HTERT RPE-1 (cell line): ENCODE measurements around the gene NCAM2.

Experiments used
- in situ Hi-C: fragments of 300-500 bp; cut with MboI; formaldehyde crosslinking; loops from 4 replicates; pipeline ENCODE4 v1.14.3; 2020; ENCODE audit warnings: low sequenced_read_pairs

Gene NCAM2

DNA sequence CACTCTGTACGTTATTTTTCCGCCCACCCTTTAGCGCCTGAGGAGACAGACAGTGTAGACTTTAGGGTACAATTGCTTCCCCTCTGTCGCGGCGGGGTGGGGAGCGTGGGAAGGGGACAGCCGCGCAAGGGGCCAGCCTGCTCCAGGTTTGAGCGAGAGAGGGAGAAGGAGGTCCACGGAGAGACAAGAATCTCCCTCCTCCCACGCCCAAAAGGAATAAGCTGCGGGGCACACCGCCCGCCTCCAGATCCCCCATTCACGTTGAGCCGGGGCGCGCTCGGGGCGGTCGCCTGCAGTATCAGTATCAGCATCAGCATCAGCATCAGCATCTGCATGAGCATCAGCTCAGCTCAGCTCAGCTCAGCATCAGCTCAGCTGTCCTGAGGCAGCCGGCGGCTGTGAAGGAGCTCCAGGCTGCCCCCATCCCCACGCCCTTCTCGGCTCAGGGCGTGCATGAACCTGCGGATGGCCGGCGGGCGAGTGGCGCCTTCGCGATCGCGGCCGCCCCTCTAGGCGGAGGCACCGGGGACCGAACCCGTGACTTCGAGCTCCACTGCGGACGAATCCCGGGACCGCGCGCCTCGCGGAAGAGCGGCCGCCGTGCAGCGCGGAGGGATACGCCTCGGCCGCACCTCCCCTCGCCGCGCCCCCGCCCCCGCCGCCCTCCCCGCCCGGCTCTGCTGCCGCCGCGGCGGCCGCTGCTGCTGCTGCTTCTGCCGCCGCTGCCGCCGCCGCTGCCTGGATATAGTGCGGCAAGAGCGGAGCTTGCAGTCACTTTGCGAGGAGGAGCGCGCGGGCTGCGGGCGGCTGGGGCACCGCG, at the start of gene NCAM2:
Gene NCAM2, plus strand, starts transcription at position 774 of the 820 bp plus-strand sequence.
- in situ Hi-C loops, result no loop called here

DNA sequence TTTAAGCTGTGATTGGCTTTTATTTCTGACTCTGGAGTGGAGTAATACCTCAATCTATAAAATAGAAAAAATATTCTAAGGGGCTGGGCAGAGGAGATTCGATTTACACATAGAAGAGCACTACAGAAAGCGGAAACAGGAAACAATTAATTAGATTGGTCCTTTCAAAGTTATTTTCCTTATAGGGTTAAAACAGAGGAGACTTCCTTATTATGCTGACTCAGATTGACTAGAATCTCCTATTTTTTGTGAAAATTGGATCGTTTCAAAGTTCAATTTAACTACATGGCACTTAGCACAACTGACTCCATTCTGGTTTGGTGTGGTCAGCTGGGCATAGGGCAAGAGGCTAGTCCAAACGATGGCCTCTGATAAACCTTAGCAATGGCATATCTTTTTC, 48.3 kb upstream of the NCAM2 start:
- in situ Hi-C loops, result no loop called here

DNA sequence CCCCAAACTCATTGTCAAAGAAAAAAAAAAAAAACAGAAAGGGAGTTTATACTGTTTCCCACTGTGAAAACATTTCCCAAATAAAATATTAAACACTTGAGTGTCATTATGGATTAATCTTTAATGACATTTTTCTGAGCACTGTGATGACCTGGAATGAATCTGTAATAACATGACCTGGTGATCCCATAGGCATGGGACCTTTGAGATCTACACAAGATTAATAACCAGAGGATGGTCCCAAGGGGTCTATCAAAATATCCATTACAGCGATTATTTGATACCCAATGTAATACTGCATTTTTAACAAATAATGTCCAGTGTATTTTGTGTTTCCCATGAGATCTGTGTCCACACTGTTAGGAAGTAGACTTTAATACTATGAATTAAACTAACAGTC, 32.4 kb upstream of the NCAM2 start:
- in situ Hi-C loops, result no loop called here

DNA sequence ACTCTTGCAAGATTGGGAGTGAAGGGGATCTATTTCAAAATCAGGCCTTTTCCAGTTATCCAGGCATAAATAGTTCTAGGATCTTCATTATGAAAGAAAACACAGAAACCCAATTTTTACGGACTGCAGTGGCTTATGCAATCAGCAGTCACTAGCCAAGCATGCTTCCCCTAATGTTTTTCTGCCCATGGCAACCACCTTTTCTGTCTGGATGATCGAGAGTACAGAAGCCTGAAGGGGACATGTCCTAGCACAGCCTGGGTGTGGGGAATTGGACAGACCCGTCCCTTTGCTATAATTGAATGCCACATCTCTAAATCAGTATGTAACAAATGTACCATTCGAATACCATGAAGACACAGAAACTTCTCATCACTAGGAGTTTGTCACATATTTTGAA, 29.8 kb upstream of the NCAM2 start:
- in situ Hi-C loops, result no loop called here

- in situ Hi-C loops, result no loop called here
These were observed 27.5 kb upstream of the NCAM2 start for GRCh38 chr21:20970691-20971090.

DNA sequence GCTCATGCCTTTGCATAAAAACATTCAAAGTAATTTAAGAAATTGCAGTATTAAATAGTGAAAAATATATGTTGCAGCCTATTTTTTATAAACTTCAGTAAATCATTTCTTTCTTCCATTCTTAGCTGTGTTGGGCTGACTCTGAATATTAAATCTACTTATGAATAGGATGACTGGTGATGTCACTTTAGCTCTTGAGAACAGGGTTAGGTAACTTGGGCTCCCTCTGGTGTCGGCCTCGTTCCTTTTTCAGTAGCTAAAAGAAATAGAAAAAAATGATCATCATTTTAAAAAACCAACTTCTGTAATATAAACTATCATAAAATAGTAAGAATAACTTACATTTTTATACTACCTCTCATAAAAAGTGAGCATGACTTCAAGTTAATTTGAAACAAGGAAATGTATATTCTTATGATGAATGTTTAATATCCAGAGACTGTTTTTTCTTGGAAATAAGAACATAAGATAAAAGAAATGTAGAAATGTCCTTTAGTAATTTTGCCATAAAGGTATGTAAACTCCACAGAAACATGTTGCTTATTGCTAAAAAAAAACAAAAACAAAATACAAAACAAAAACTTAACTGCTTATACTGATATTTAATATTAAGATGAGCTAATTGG, 26.8 kb upstream of the NCAM2 start:
- in situ Hi-C loops, result no loop called here

DNA sequence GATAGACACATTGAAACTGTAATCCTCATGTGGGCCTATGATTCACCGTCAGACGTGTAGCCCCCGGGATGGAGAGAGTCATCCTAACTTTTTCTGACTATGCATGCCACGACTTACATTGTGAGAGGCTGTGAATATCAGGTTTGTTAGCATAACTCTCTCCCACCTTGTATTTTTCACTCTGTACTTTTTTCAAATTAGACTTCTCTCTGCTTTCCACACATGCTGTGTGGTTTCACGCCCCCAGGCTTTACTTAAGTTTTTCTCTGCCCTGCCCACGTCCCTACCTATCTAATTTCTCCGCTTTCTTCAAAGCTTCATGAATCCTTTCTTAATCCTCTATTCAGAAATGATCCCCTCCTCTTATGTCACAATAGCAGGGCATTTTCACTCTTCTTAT, 3.4 kb upstream of the NCAM2 start:
- in situ Hi-C loops, result no loop called here

GRCh38 chr21:20996421-20997310, 1.5 kb upstream of the NCAM2 start:
- in situ Hi-C loops, result no loop called here

GRCh38 chr21:20997311-20997635, 936 bp upstream of the NCAM2 start:
- in situ Hi-C loops, result no loop called here

DNA sequence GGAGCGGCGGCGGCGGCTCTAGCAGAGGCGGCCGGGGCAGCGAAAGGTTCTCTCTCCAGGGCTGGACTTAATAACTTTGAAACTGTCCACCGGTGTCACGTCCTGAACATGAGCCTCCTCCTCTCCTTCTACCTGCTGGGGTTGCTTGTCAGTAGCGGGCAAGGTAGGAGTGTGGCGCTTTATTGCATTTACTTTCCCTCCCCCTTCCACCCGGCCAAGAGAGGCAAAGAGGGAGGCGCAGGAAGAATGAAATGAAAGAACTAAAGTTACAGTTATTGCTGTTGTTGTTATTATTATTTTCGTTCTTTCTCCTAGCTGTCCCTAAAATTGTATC, 214 bp downstream of the NCAM2 start:
- in situ Hi-C loops, result no loop called here

GRCh38 chr21:20998886-20999285, 677 bp downstream of the NCAM2 start:
- in situ Hi-C loops, result no loop called here

GRCh38 chr21:20999659-21000058, 1.4 kb downstream of the NCAM2 start:
- in situ Hi-C loops, result no loop called here

DNA sequence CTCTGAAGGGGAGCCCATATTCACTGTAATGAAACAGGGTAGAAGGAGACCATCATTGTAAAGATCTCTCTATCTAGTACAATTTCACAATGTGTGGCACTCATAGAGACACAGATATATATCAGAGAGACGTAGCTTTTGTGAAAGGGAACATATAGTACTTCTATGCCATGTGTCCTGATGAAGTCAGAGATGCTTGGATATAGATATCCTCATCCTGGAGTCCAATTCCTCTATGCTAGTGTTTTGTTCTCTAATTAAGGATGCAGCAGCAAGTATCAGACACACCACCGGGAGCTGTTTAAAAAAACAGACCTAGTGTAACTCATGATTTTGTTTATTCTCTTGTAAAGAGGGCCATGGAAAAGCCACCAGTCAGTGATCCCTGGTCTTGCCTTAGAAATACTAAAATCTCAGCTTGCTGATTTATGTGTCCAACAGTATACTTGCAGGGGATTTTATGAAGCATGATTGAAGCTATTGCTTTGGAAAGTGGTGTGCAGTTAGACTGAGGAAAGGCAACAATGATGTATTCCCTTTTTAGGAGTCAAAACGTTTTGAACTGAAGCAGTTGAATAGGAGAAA, 2.5 kb downstream of the NCAM2 start:
- in situ Hi-C loops, result no loop called here

GRCh38 chr21:21001591-21002100, 3.4 kb downstream of the NCAM2 start:
- in situ Hi-C loops, result no loop called here

DNA sequence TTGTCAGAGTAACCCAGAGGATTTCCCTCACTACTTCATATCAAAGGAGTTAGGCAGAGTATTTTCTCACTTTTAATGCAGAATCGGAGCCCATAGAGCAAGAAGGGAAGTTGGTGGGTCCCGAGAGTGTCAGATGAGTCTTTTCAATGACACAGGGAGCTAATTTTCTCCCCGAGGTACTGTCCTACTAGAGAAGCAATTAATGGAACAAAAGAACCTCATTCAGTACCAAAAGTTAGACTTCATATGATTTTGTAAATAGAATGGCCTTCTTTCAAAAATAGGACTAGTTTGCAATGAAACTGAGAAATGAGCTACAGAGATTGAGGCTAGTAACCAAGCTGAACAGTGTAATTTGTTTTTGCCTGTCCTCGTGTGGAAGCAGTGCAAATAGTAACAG, 3.9 kb downstream of the NCAM2 start:
- in situ Hi-C loops, result no loop called here

- in situ Hi-C loops, result no loop called here
These were observed 5.5 kb downstream of the NCAM2 start for GRCh38 chr21:21003701-21004100.

DNA sequence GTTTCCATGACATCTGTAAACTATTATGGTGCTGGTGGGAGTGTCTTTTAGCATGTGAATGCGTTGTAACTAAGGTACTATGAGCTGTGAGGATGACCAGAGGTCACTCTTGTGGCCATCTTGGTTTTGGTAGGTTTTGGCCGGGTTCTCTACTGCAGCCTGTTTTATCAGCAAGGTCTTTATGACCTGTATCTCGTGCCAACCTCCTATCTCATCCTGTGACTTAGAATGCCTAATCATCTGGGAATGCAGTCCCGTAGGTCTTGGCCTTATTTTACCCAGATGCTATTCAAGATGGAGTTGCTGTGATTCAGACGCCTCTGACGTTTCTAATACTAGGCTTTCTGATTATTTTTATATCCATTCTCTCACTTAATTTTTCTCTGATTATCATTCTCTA, 9.4 kb downstream of the NCAM2 start:
- in situ Hi-C loops, result no loop called here

- in situ Hi-C loops, result no loop called here
These were observed 12.0 kb downstream of the NCAM2 start for GRCh38 chr21:21010228-21010627.

GRCh38 chr21:21010698-21011097, 12.5 kb downstream of the NCAM2 start:
- in situ Hi-C loops, result no loop called here

- in situ Hi-C loops, result no loop called here
These were observed 20.6 kb downstream of the NCAM2 start for GRCh38 chr21:21018821-21019220.

DNA sequence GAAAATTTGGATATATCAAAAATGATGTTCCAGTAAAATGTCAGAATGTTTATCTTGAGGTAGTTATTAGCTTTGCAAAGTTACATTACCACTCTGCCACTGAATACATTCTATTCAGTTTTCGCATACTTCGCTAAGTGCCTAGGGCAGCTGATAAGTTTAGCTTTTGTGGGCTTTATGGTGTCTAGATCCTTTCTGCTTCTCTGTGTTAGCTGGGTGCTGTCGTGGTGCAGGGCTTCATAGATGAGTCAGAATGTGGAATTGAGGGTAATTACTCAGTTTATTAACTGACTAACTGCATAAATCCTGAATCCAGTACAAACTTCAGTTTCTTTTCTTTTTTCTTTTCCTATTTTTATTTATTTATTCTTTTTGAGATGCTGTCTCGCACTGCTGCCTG, 21.5 kb downstream of the NCAM2 start:
- in situ Hi-C loops, result no loop called here
